22Rv1 (cell line): ENCODE results near the gene CEBPA.

Experiments used
- CTCF ChIP-seq: fragments of 450-650 bp; IDR thresholded peaks from 2 replicates; pipeline ENCODE4 v1.5.1; 2017; ENCODE audit warnings: mild to moderate bottlenecking
- ZFX ChIP-seq: fragments of 450-650 bp; IDR thresholded peaks from 2 replicates; pipeline ENCODE4 v1.6.1; 2017; ENCODE audit warnings: antibody characterized with exemption, borderline replicate concordance

GRCh38 chr19:33333642-33334041, 31.3 kb upstream of the CEBPA start:
- TF ChIP-seq CTCF (no peak), ZFX (no peak)
